Stomach smooth muscle (tissue), 2 donors: ENCODE data around the gene SELP.

Experiments used
- H3K27ac ChIP-seq: one replicate; pipeline ENCODE4 v1.7.0; 2013; ENCODE audit warnings: mild to moderate bottlenecking, low read length, inconsistent platforms
- H3K27me3 ChIP-seq, 2 donors: one replicate each; pipeline ENCODE4 v1.7.0; 2013; ENCODE audit warnings: low read length in 2 of 2; ENCODE audit not compliant: insufficient read depth in 2 of 2, control insufficient read depth in 1 of 2
- H3K36me3 ChIP-seq, 2 donors: one replicate each; pipeline ENCODE4 v1.7.0; 2013; ENCODE audit warnings: low read length in 2 of 2; ENCODE audit not compliant: control insufficient read depth in 2 of 2, insufficient read depth in 2 of 2
- H3K4me1 ChIP-seq: one replicate; pipeline ENCODE4 v1.7.0; 2013; ENCODE audit warnings: low read length; ENCODE audit not compliant: control insufficient read depth, insufficient read depth
- H3K4me3 ChIP-seq, 2 donors: one replicate each; pipeline ENCODE4 v1.7.0; 2013; ENCODE audit warnings: low read length in 2 of 2
- H3K9ac ChIP-seq, 2 donors: one replicate each; pipeline ENCODE4 v1.7.0; 2013; ENCODE audit warnings: low read length in 2 of 2, mild to moderate bottlenecking in 1 of 2
- H3K9me3 ChIP-seq, 2 donors: one replicate each; pipeline ENCODE4 v1.7.0; 2013; ENCODE audit warnings: low read length in 2 of 2; ENCODE audit not compliant: control insufficient read depth in 2 of 2
- donor health status: healthy.
- donor health status: Pancreatic carcinoma.

The SELP gene

GRCh38 chr1:169651035-169651434, 21.1 kb upstream of the SELP start:
- Histone ChIP-seq H3K27me3 (no peaks in the 10 kb centered on the region), H3K4me1 (no peaks in the 10 kb centered on the region)

GRCh38 chr1:169650551-169650950, 20.6 kb upstream of the SELP start:
- Histone ChIP-seq H3K27me3 (no peaks in the 10 kb centered on the region), H3K4me3 (no peak overlapping the region), H3K4me1 (no peaks in the 10 kb centered on the region), H3K9me3 (no peaks in the 10 kb centered on the region), H3K27ac (no peak overlapping the region), H3K9ac (no peak overlapping the region), H3K36me3 (no peaks in the 10 kb centered on the region)

More at GRCh38 chr1:169651035-169651434, 21.1 kb upstream of the SELP start:
- H3K4me3 ChIP-seq = no peak overlapping the region
- no peak overlapping the region for H3K9ac ChIP-seq
- H3K27ac ChIP-seq = no peak overlapping the region
- no peaks in the 10 kb centered on the region for H3K9me3 ChIP-seq
- no peaks in the 10 kb centered on the region for H3K36me3 ChIP-seq

GRCh38 chr1:169648709-169649108, 18.8 kb upstream of the SELP start:
- H3K9me3 ChIP-seq = no peaks in the 10 kb centered on the region
- no peak overlapping the region for H3K9ac ChIP-seq
- H3K4me3 ChIP-seq = no peak overlapping the region
- H3K27me3 ChIP-seq = no peaks in the 10 kb centered on the region
- no peaks in the 10 kb centered on the region for H3K36me3 ChIP-seq
- no peaks in the 10 kb centered on the region for H3K4me1 ChIP-seq
- no peak overlapping the region for H3K27ac ChIP-seq

- no peak overlapping the region for H3K27ac ChIP-seq
- no peak overlapping the region for H3K4me3 ChIP-seq
- H3K36me3 ChIP-seq = no peaks in the 10 kb centered on the region
- no peaks in the 10 kb centered on the region for H3K9me3 ChIP-seq
- no peaks in the 10 kb centered on the region for H3K27me3 ChIP-seq
- H3K4me1 ChIP-seq = no peaks in the 10 kb centered on the region
- no peak overlapping the region for H3K9ac ChIP-seq
Observed at GRCh38 chr1:169648187-169648586, 18.3 kb upstream of the SELP start.

- Histone ChIP-seq H3K4me3 (no peak overlapping the region), H3K4me1 (no peaks in the 10 kb centered on the region), H3K27me3 (no peaks in the 10 kb centered on the region), H3K27ac (no peak overlapping the region), H3K36me3 (no peaks in the 10 kb centered on the region), H3K9me3 (no peaks in the 10 kb centered on the region), H3K9ac (no peak overlapping the region)
Observed at GRCh38 chr1:169647512-169647911, 17.6 kb upstream of the SELP start.

GRCh38 chr1:169644297-169644696, 14.4 kb upstream of the SELP start:
- H3K4me3 ChIP-seq = no peak overlapping the region
- no peaks in the 10 kb centered on the region for H3K9me3 ChIP-seq
- no peaks in the 10 kb centered on the region for H3K27me3 ChIP-seq
- no peak overlapping the region for H3K27ac ChIP-seq
- H3K9ac ChIP-seq = no peak overlapping the region
- H3K36me3 ChIP-seq = no peaks in the 10 kb centered on the region
- H3K4me1 ChIP-seq = no peaks in the 10 kb centered on the region

GRCh38 chr1:169634877-169635276, 5.0 kb upstream of the SELP start:
- Histone ChIP-seq H3K4me3 (no peak overlapping the region), H3K27me3 (no peaks in the 10 kb centered on the region), H3K27ac (no peak overlapping the region), H3K9me3 (peaks cover 0 to 19% of the 10 kb centered on the region in 2 donors), H3K4me1 (no peaks in the 10 kb centered on the region), H3K9ac (no peak overlapping the region), H3K36me3 (no peaks in the 10 kb centered on the region)

GRCh38 chr1:169634145-169634544, 4.2 kb upstream of the SELP start:
- no peaks in the 10 kb centered on the region for H3K4me1 ChIP-seq
- H3K4me3 ChIP-seq = no peak overlapping the region
- H3K36me3 ChIP-seq = no peaks in the 10 kb centered on the region

GRCh38 chr1:169631249-169631648, 1.3 kb upstream of the SELP start:
- Histone ChIP-seq H3K27ac (no peak overlapping the region), H3K27me3 (no peaks in the 10 kb centered on the region), H3K9me3 (peaks cover 0 to 19% of the 10 kb centered on the region in 2 donors)

More at GRCh38 chr1:169634145-169634544, 4.2 kb upstream of the SELP start:
- Histone ChIP-seq H3K27ac (no peak overlapping the region), H3K9ac (no peak overlapping the region), H3K27me3 (no peaks in the 10 kb centered on the region), H3K9me3 (peaks cover 0 to 19% of the 10 kb centered on the region in 2 donors)

GRCh38 chr1:169624912-169625311, 5.0 kb downstream of the SELP start:
- H3K4me3 ChIP-seq = no peak overlapping the region
- no peak overlapping the region for H3K9ac ChIP-seq
- no peak overlapping the region for H3K27ac ChIP-seq
- peaks cover 0 to 4% of the 10 kb centered on the region in 2 donors for H3K9me3 ChIP-seq
- peaks cover 0 to 2% of the 10 kb centered on the region in 2 donors for H3K27me3 ChIP-seq
- no peaks in the 10 kb centered on the region for H3K36me3 ChIP-seq
- no peaks in the 10 kb centered on the region for H3K4me1 ChIP-seq

More at GRCh38 chr1:169631249-169631648, 1.3 kb upstream of the SELP start:
- H3K9ac ChIP-seq = no peak overlapping the region
- H3K4me3 ChIP-seq = no peak overlapping the region
- H3K36me3 ChIP-seq = no peaks in the 10 kb centered on the region
- H3K4me1 ChIP-seq = no peaks in the 10 kb centered on the region

- H3K9me3 ChIP-seq = peaks cover 0 to 4% of the 10 kb centered on the region in 2 donors
- peaks cover 0 to 2% of the 10 kb centered on the region in 2 donors for H3K27me3 ChIP-seq
- H3K4me3 ChIP-seq = no peak overlapping the region
- H3K36me3 ChIP-seq = no peaks in the 10 kb centered on the region
- H3K4me1 ChIP-seq = no peaks in the 10 kb centered on the region
- no peak overlapping the region for H3K27ac ChIP-seq
- no peak overlapping the region for H3K9ac ChIP-seq
Observed at GRCh38 chr1:169624122-169624521, 5.8 kb downstream of the SELP start.
